ENCODE results near the gene ERBB2.
"Not testable (repeated sequence)": the region's sequence is repeated elsewhere in the genome, so short reads cannot be mapped to it uniquely, and the experiment has no call there.

Gene ERBB2

DNA sequence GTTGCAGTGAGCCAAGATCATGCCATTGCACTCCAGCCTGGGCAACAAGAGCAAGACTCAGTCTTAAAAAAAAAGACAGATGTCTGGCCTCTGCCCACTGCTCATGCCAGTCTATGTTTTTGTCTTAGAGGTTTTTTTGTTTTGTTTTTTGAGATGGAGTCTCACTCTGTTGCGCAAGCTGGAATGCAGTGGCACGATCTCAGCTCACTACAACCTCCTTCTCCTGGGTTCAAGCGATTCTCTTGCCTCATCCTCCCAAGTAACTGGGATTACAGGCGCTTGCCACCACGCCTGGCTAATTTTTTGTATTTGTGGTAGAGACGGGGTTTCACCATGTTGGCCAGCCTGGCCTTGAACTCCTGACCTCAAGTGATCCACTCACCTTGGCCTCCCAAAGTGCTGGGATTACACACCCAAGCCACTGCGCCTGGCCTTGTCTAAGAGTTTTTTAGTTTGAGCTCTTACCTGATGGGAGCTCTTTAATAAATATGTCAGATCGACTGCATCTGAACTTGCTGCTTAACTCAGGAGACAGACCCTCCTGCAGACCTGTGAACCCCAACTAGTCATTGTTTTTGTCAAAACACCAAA lies 48.7 kb downstream of the ERBB2 start:
- DNase-seq: not testable (repeated sequence)

DNA sequence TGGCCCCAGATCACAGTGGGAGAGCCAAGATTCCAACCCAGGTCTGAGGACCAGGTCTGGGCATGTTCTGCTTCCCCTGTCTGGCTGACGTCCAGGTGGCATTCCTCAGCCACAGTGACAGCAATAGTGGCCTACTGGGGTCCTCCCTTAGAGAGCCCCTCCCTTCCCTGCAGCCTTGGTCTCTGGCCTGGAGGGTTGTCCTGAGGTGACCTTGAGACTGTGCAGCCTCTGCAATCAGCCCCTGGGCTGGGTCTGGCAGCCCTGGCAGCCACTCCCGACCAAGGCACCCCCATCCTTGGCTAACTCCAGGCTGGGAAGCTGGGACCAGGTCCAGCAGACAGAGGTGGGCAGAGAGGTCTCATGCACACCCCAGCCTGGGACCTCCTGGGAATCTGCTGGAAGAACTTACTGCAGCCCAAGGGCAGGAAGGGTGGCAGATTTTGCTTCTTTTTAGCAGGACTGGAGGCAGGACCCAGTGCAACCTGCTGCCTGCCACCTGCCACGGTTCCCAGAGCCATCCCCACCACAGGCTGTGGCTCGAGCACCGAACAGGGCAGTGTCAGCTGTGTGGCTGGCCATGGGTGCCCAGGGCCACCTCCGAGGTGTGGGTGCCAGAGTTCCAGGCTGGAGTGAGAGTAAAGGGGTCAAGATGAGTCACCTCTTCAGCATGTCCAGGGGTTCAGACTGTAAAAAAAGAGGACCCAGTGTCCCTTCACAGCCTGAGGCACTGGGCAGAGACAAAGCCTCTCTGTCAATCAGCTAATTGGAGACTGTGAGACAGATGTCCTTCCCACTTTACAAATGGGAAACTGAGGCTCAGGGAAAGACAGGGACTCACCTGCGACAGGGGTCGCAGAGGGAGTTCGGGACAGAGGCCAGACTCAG lies 50.5 kb downstream of the ERBB2 start:
- no peak for DNase-seq

DNA sequence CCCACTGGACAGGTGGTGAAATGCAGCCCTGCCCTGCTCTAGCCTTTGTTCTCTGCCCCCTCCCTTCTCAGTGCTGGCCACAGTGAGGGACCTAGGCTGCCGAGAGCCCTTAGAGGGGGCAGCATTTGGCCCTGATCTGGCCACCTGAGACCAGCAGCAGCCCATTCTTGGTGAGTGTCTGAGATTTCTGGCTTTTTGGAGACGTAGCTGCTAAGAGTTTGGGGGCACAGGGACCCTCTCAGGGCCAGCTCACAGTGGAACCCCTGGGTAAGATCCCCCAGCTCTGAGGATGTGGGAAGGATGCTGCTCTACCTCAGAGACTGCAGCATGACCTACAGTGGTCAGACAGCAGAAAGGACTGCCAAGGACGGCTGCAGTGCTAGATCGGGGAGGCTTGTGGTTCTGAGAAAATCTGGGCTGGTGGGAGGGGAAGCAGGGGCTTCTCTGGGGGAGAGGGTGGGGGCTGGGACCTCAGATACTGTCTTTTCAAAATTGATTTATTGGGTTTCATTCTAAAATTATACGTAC lies 51.2 kb downstream of the ERBB2 start:
- no peak for DNase-seq

GRCh38 chr17:39751637-39752036 lies 51.8 kb downstream of the ERBB2 start:
- DNase-seq: no peak

DNA sequence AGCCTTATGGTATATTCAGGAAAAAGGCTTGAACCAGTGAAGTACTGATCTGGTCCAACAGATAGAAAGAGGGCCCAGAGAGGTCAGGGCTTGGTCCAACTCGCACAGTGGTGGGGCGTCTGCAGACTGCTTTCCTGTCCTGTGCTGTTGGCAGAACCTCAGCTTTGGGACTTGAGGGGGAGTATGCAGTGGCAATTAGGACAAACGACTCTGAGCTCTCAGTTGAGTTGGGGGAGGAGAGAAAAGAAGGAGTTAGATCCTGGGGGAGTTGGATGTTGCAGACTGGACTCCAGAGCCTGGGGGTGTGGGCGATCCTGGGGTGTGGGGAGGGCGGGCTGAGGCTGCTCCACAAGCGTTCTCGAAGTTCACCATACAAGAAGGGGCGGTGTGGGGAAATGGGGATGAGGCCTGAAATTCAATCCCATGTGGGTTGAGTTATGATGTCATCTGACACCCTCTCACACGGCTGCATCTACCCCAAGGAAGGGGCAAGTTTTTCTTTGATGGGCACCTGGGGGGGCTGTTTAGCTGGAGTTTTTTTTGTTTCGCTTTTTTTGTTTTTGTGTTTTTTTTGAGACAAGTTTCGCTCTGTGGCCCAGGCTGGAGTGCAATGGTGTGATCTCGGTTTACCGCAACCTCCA lies 52.5 kb downstream of the ERBB2 start:
- no peak for DNase-seq

DNA sequence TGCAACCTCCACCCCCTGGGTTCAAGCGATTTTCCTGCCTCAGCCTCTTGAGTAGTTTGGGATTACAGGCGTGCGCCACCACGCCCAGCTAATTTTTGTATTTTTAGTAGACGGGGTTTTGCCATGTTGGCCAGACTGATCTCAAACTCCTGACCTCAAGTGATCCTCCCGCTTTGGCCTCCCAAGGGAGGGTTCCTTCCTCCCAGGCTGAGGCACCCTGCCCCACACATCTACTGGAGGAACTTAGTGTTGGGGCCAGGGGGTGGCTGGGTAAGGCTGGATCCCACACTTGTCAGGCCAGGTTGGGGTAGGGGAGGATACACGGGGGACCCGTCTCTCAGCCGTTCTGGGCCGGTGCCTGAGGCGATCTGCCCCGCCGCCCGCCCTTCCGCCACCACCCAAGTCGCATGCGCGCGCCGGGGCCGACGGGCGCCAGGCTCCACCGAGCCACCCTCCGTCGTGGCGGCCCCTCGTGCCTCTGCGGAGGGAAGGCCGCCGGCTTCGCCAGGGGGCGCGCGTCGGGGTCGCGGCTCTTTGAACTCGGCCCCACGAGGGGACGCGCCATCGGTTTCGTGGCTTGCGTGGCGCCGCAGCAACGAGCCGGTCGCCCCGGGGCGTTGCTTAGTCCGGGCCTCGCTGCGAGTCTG lies 53.8 kb downstream of the ERBB2 start:
- DNase-seq: no peak

DNA sequence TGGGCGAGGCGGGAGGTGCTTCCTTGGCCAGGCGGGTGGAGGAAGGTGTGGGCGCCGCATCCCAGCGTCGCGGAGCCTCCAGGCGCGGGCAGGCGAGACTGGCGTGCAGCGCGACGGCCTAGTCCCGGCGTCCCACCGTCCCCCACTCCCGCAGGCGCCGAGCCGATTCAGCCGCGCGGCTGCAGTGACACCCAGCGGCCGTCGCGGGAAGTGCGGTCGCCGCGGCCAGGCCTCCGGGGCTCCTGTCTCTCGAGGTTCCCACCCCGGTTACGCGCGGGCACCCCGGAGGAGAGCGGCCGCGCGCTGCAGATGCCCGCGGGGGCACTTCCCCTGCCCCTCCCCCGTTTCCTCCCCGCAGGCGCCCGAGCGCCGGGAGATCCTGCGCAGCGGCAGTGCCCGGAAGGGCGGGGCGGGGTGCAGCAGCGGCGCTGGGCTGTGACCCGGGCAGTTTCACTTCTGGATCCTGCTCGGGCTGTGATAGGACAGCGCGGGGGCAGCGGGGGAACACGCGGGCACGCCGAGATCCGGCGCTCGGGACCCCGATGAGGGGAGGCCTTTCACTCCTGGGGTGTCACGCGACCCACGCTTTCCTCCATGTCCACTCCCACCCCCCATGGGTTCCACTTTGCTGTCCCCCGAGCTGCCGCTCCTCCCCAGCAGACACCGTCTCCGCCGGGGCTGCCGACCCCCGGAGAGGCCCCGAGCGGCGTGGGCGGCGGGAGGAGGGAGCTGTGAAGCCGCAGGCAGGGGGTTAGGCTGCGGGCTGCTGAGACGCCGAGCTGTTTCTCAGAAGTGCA lies 54.5 kb downstream of the ERBB2 start:
- no peak for DNase-seq

- DNase-seq: no peak
Observed at GRCh38 chr17:39754958-39755553, 55.2 kb downstream of the ERBB2 start.

DNA sequence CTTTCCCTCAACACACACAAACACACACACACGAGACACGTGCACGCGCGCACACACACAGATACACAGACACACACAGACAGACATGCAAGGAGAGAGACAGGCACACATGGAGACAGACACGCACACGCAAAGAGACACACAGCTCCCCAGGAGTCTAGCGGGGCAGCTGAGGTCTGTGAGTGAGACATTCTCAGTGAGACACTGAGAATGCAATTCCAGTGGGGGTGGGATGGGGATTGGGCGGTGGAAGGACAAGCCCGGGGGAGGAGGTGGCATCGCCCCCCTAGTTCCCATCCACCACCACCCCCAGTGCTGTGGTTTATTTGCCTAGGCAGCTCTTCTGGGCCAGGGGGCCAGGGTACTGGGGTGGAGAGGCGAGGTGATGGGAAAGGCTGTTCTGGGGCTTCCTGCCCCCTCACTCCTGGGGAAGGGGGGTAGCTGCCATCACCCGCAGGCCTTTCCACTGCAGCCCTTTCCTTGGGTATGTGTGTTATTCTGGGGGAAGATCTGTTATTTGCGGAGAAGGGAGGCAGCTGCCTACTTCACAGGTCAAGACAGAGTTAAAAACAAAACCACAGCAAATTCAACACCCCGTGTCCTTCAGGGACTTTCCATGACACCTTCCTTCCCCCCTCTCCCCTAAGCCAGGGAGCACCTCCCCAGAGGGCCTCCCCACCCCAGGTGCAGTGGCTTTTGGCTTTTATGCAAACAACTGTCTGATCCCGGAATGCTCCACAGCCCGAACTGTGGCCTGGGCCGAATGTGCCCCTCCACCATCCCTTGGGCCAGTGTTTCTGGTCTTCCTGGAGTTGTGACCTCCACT lies 55.9 kb downstream of the ERBB2 start:
- DNase-seq: no peak

GRCh38 chr17:39756380-39757079 lies 56.7 kb downstream of the ERBB2 start:
- no peak for DNase-seq

GRCh38 chr17:39757176-39757662 lies 57.4 kb downstream of the ERBB2 start:
- DNase-seq: no peak

DNA sequence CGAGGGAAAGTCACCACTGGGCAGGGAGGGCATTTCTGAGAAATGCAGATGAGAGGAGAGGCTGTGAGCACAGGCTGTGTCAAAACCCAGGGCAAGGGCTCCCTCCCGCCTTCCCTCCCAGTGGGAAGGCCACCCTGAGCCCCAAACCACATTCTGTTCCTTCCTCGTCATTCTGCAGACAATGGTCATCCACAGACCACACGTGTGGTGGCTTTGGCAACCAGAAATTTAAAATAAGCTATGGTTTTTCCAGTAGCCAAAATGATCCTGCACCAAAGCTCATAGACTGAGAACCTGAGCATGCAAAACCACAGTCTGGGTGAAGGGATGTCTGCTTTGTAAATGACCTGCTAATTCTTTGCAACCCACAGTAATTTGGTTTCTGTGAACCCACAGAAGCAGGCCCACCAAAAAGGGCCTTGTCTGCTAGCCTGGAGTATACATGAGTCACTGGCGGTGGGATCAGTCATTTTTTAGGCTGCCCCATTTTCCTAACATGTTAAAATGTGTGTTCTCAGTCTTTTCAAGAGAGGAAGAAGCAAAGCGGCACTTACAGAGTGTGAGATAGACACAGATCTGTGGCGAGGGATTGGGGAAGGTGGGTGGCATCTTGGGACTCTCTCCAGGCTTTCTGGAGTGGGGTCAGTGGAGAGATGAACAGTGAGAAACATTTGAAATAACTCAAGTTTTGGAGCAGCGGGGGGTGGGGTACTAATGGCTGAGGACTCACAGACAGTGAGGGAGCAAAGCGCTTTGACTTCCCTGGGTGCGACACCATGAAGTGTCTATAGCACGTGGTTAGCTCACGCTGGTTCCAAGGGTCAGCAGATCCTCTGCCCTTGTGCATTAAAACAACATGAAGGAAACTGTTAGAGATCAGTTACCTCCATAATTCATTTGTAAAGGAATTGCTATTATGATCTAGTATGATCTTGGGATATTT lies 58.3 kb downstream of the ERBB2 start:
- DNase-seq: no peak

- DNase-seq: no peak
Observed at GRCh38 chr17:39759204-39759603, 59.3 kb downstream of the ERBB2 start.

DNA sequence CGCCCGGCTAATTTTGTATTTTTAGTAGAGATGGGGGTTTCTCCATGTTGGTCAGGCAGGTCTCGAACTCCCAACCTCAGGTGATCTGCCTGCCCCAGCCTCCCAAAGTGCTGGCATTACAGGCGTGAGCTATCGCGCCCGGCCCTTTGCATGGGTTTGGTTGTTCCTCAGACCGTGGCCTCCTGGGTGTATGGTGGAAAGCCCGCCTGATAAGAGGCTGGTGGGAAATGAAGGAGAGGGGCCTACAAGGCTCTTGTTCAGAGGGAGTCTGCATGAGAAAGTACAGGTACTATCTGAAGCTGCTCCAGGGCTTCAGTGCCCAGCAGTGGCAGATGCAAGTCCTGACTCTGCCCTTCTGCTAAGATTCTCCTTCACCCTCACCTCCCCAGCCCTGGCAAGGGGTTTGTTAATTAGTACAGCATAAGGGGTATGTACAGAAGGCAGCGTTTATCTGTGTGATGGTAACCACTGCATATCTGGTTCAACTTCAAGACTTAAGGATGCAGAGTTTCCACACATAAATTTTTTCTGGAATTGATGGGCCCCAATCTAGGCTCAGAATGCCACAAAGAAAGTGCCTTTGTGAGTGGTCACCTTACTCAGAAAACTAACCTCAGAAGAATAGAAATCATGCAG lies 62.1 kb downstream of the ERBB2 start:
- no peak for DNase-seq

DNA sequence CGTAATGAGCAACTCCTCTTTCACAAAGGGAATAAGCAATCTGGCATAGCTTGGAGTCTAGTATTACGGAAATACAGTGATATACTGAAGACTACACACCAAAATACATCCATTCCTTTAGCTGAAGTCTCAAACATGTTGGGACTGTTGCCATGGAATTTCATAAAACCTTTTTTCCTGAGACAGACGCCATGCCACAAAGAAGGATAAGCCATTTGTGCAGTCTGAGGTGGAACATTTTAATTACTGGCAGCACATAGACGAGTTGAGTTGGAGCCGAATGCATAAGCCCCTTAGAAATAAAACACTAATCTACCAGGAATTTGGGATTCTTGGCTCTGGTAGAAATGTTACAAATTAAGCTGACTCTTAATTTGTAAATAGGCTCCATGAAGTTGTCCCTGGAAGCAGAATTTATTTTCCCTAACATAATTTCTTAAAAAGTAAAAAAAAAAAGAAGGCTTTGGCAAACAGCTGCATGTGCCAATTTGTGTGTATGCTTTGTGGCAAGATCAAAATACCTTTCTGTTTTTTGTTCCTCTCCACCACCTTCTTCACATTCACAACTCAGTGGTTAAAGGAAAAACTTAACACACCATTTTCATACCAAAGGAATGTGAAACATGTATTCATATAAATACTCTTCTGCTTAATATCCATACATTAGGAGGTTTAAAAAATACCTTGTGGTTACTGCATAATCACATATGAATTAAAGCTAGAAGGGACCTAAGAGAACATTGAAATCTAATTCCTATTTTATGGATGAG lies 63.4 kb downstream of the ERBB2 start:
- no peak for DNase-seq

GRCh38 chr17:39764171-39764570 lies 64.3 kb downstream of the ERBB2 start:
- not testable (repeated sequence) for DNase-seq

GRCh38 chr17:39765175-39765574 lies 65.3 kb downstream of the ERBB2 start:
- DNase-seq: no peak

GRCh38 chr17:39765766-39766165 lies 65.9 kb downstream of the ERBB2 start:
- no peak for DNase-seq

All from NCI-H1048 (cell line).